Measurements from ENCODE around the gene ANKRD53.

Gene ANKRD53

GRCh38 chr2:70943205-70943871 lies 35.1 kb upstream of the ANKRD53 start:
- no peak for DNase-seq

DNA sequence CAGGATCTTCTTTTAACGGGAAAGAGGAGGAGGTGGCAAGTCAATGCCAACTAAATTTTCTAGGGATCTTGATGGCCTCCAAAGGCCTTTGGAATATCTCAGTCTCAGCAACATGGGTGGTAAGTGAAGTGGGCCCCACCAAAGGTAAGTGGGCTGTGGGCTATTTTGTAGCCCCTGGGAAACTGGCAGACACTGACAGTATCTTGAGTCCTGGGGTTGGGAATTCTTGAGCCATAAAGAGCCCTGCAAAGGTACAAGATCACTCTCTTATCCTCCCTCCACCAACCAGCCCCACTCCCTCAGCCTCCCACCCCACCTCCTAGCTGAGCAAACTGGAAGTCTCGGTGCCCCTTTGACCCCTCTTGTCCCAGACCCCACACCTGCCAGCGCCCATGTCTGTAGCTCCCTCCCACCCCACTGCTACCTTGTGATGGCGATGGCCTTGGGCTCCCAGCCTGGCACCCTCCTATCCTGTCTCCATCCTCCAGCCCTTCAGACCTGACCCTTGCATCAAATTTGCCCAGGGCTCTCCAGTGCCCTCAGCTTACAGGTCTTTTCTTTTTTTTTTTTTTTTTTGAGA lies 34.2 kb upstream of the ANKRD53 start:
- no peak for DNase-seq

GRCh38 chr2:70946832-70947442 lies 31.5 kb upstream of the ANKRD53 start:
- DNase-seq, result peak; percentile 37

DNA sequence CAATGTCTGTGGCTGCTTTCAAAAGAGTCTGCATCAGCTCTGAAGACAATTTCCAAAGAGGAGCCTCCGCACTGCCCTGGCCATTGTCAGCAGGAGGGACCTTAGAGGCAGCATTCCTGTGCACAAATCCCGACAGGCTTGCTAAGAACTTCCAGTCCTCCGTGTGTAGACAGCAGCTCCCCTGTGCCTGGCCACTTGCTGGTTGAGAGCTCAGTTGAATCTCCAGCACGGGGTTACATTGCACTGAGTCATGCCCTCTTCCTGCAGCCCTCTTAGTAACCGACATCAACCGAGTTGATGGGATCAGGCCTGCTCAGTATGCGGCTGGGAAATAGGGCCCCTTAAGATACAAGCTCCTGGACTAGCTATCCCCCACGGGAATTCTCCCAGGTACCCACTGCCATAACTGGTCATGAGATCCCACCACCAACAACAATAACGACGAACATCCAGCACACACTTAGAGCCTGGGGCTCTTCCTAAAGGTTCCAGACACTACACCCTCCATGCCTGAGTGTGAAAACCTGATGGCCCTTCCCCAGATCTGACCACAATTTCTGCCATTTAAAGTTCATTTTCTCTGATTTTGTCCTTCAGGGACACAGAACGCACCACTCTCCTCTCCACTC lies 30.8 kb upstream of the ANKRD53 start:
- peak; percentile 52 for DNase-seq

DNA sequence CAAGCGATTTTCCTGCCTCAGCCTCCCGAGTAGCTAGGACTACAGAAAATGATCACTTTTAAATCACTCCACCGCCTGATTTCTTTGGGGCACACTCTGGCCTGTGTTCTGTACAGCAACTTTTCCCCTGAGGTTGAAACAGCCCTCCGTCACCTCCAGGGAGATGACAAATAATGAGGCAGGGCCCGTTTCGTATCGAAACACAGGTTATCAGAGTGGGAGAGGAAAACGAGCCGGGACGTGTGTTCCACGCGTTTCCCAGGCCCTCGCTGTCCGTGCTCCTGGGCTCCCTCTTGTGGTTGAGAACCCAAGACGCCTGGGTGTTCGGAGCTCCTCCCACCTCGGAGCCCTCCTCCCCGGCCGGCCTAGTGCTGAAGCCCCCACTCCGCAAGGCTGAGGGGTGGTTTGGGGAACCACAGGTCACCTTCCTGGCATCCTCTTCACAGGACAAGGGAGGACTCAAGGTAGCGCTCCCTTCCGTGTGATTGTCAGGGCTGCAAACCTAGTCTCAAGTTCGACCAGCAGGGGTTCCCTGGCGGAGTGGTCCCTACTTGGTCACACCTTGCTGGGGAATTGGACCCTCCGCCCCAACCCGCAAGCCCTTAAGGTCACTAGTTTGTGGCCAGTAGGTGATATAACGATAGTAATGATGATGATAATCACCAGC lies 30.0 kb upstream of the ANKRD53 start:
- peak; percentile 63 for DNase-seq

DNA sequence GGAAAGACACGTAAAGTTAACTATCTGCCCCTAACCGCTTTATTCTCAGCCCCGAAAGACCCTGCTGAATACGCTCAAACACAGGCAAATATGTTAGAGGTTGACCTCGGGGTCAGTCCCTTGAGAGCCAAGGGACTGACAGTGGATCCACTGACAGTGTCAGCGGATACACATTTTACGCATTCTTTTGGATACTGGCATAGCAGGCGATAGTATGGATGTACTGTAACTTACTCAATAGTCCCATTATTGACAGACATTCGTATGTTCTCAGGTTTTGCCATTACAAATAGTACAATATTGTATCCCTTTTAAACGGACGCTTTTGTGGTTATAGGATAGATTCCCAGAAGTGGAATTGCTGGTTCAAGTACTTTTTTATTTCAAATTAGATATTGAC lies 29.3 kb upstream of the ANKRD53 start:
- DNase-seq, result no peak

DNA sequence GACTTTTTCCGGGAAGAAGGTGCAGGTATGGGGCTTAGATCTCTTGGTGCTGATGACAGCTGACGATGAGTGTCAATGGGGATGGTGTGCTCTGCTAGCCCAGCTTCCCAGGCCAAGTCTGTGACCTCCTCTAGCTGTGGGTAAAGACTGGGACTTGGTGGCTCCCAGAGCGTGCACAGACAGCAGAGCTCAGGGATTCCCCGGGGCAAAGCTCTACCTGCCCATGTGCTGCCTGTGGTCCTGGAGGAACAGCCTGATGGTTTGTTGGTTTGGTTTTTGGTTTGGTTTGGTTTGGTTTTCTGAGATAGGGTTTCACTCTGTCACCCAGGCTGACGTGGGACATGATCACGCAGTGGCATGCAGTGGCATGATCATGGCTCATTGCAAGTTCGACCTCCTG lies 23.5 kb upstream of the ANKRD53 start:
- no peak for DNase-seq

DNA sequence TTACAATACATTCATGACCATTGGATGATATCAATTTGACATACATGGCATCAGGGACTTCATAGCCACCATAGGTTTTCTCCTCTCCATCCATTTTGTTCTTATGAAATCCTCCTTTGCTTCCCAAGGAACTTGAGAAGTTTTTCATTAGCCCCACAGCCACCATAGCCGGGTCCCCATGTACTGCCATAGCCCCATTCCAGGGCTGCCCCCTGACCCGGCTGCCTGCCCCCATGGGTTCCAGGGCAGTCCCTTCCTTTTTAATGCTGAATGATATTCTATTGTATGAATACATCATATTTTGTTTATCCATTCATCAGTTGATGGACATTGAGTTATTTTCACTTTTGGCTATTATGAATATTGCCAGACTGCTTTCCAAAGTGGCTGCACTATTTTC lies 22.3 kb upstream of the ANKRD53 start:
- no peak for DNase-seq

DNA sequence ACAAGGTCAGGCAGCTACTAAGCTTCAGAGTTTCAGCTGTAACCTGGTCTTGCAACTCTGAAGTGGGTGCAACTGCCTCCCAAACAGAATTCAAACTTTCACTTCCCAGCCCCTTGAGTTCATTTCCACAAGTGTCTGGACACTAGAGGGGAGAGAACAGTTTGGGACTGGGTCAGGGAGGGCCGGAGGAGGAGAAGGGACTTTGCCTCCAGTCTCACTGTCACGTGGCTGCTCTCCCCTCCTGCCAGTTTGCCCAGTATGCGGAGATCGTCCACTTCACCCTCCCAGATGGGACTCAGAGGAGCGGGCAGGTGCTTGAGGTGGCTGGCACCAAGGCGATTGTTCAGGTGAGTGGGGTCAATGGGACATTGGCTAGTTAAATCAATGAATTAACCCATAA lies 20.6 kb upstream of the ANKRD53 start:
- DNase-seq, result no peak

DNA sequence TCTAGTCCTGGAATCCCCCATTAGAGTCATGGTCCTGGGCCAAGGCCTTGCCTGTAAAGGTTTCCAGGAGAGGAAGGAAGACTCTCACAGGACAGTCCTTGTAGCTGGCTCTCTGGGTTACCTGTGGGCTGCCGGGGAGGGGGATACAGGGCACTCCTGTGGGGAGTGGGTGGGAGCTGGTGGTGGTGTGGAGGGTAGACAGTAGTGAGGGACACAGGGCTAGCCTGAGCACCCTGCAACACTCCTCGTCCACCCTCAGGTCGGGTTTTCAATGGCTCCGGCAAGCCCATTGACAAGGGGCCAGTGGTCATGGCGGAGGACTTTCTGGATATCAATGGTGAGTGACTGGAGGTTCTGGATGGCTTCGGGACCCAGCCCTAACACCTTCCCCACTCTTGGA lies 19.7 kb upstream of the ANKRD53 start:
- no peak for DNase-seq

GRCh38 chr2:70959271-70959761 lies 19.1 kb upstream of the ANKRD53 start:
- DNase-seq, result no peak

DNA sequence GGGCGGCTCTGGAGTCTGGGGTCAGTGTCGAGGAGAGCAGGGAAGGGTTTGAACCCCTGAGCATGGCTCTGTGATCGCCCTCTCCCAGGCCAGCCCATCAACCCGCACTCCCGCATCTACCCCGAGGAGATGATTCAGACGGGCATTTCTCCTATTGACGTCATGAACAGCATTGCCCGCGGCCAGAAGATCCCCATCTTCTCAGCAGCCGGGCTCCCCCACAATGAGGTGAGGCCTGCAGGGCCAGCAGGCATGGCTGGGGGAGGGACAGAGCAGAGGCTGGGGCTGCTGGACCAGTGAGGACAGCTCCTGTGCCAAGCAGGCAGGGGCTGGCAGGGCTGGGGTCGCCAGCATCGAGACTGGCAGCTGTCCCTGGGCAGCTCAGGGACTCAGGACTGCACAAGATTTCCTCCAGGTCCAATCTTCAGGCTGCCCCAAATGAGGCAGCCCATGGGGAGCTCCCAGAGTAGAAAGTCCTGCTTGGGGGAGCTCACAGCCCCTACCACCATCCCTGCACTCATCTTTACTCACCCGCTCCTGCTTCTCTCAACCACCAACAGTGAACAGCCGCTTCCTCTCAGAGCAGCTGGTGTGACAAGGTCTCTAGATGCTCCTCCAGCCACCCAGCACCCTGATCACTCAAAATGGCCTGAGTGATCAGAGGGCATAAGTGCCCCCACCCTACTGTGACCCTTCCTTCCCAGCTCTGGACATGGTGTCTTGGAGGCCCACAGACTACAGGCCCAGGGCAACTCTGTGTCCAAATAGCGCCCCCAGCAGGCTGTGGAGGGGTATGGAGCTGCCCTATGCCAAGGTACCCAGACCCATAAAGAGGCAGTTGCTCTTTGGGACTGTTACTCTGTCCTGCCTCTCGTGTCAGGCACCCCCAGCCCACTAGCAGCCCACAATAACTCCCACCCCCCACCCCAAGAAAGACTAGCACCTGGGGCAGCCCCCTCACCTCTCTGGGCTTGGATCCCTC lies 18.3 kb upstream of the ANKRD53 start:
- DNase-seq, result no peak

- DNase-seq, result no peak
Observed at GRCh38 chr2:70960833-70961647, 17.4 kb upstream of the ANKRD53 start.

- DNase-seq, result no peak
Observed at GRCh38 chr2:70961648-70961994, 16.8 kb upstream of the ANKRD53 start.

- no peak for DNase-seq
Observed at GRCh38 chr2:70962211-70962884, 16.1 kb upstream of the ANKRD53 start.

- DNase-seq, result no peak
Observed at GRCh38 chr2:70962885-70963878, 15.2 kb upstream of the ANKRD53 start.

DNA sequence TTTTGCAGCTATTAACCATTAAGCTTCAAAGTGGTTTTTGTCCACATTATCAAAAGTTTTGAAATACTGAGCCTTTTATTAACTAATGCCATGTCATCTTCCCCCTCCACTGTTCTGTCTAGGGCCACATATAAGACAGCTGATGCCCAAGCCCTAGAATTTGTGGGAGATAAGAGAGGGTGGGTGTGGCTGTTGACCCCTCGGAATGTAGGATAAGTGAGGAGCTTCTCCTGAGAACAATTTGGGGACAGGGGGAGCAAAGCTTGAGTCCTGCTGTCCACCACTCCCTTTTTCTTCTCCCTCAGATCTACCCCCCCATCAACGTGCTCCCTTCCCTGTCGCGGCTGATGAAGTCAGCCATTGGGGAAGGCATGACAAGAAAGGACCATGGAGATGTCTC lies 14.3 kb upstream of the ANKRD53 start:
- no peak for DNase-seq

DNA sequence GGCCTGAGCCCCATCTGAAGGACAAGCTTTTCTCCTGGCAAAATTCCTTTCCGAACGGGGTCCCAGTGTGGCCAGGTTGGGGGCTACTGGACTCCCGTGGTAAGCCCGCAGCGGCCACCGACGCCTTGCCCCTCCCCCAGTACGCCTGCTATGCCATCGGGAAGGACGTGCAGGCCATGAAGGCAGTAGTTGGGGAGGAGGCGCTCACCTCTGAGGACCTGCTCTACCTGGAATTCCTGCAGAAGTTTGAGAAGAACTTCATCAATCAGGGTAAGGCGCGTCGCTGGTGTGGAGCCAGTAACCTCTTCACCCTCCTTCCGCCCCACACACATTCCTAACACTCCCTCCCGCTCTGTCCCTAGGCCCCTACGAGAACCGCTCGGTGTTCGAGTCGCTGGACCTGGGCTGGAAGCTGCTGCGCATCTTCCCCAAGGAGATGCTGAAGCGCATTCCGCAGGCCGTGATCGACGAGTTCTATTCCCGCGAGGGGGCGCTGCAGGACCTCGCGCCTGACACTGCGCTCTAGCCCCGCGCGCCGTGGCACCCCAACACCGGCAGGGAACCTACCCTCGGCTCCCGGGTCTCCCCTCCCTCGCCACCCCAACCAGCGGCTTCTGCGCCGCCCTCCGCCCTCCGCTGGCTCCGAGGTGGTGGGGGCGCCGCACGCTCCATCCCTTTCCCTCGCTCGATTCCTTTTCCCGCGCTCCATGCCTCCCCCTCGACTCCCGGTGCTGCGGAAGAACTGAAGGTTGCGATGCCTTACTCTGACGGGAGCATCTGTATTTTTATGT lies 13.6 kb upstream of the ANKRD53 start:
- DNase-seq, result peak; percentile 53

Measured in fibroblast of skin of abdomen (primary cell).